ENCODE measurements around the gene CTSV.
"Not testable (repeated sequence)": the region's sequence is repeated elsewhere in the genome, so short reads cannot be mapped to it uniquely, and the experiment has no call there.

Gene CTSV

DNA sequence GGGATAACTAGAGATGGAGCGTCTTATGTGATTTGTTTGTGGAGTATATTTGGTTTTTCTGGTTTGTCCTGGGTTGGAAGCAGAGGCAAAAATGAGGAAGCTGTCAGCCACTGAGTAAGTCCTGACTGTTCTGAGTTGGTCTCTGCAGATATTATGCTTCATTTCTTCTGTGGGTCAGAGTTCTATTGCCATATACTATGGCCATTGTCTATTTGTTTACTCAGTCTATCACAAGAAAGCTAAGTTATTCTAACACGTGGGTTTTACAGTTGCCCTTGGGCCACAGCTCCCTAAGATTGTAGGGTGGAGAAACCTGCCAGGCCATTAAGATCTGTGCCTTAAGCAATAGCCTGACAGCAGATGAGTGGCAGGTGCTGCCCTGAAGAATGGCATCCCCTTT is 3.0 kb upstream of the CTSV start:
- DNase-seq (ENCODE audit: low read depth in 2 of 2) = no peak

DNA sequence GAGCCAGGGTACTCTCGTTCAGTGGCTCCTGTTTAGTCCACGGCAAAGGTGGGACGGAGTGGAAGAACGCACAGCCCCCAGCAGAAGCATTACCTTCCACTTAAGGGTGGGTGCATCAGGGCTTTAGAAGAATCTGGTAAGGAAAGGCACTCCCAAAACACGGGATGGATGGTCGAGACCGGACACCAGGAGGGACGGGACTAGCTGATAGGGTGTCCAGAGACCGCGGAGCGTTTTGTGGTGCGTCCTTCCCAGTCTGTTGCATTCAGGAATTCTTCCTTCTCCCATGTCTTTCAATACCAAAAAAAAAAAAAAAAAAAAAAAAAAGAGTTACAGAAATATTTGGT is 545 bp upstream of the CTSV start:
- DNase-seq (ENCODE audit: low read depth in 2 of 2) = no peak

DNA sequence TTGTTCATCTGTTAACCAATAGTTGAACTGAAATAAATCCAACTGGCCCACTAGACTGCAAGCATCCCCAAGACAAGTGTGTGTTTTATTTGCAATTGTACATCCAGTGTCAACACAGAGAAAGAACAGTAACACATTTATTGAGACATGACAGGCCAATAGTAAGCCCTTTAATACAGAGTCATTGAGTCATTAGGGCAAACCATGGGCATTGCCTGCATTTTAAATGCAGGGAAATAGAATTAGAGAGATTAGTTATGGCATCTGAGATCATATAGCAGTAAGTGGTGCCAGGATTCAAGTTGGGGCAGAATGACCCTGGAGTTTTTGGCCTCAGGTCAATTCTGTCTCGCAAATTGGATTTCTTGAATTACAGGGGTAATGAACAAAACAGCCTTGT is 15.4 kb downstream of the CTSV start:
- DNase-seq (ENCODE audit: low read depth in 2 of 2) = not testable (repeated sequence)

DNA sequence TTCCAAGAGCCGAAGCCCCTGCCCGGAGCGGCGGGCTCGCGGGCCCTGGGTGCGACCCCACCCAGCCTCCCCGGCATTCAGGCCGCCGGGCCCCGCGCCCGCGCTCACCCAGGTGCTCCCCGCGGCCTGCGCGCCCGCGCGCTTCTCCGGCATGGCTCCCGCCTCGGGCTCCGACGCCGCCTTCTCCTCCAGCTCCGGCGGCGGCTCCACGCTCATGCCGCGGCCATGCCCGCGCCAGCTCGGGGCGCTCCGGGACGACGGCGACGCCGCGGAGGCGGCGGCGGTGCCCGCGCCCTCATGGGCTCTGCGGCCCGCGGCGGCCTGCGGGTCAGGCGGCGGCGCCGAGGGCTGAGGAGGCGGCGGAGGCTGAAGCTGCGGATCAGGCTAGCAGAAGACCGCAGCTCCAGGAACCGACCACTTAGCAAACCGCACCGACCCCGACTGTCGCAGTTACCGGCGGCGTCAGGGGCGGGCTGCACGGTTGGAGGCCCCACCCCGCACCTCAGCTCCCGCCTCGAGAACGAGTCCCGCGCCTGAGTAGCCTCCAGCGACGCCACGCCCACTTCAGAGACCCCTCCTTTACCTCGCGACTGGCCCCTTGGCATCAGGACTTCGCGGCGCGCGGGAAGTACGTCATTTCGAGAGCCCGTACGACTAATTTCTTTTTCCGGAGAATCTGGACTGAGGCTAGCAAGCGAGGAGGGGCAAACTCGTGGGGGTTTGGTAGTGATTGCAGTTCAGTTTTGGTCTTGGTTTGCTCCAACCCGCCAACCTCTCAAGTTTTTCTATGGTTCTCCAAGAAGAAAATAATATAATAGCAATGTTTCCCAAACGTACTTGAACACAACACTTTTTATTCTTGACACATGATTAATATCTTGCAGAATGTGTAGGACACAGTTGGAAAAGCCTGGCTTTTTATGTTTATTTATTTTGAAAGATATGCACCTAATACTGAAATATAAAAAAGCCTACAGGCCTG is 25.5 kb downstream of the CTSV start:
- DNase-seq (ENCODE audit: low read depth in 2 of 2) = peak; percentile 56 to 68

DNA sequence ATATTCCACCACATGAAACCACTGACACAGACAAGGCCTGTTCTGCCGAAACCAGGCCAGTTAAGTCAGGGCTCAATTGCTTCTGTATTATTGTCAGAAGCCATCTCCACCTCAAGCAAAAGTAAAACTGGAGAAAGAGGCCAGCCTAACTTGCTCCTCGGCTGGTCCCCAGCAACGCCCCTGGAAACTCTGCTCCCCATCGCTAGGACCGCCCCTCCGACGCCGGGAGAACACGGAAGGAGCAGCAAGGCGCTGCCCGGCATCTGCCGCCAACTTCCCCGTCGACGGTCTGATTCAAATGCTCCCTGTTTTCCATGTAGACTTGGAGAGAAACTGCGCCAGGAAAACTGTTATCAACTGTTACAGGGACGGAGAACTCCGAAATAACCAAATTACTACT is 26.3 kb downstream of the CTSV start:
- not testable (repeated sequence) for DNase-seq (ENCODE audit: low read depth in 2 of 2)

DNA sequence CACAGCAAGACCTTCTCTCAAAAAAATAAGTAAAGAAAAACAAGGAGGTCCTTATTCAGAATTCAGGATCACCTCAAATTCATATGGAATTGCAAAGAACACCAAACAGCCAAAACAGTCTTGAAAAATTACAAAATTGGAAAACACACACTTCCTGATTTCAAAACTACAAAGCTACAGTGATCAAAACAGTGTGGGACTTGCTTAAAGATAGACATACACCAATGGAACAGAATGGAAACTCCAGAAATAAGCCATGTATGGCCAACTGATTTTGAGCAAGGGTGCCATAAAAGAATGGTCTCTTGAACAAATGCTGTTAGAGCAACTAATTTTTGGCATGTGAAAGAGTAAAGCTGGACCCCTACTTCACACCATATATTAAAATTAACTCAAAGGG is 36.7 kb downstream of the CTSV start:
- DNase-seq (ENCODE audit: low read depth in 2 of 2) = not testable (repeated sequence)

DNA sequence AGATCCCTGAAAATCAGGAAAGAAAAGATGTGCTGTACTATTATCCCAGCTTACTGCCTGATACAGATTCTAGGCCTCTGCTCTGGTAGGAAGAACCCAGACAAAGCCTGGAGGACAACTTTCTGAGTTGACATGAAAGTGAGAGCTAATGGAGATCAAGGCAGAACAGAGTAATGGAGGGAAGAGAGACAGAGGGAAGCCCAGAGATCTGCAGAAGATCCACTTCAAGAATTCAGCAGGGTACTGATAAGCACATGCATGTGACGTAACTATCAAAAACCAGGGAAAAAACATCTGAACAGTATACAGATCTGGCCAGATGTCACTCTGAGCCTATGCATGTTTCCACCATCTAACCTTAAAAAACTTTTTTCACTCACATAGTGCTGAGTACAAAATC is 37.6 kb downstream of the CTSV start:
- DNase-seq (ENCODE audit: low read depth in 2 of 2) = not testable (repeated sequence)

DNA sequence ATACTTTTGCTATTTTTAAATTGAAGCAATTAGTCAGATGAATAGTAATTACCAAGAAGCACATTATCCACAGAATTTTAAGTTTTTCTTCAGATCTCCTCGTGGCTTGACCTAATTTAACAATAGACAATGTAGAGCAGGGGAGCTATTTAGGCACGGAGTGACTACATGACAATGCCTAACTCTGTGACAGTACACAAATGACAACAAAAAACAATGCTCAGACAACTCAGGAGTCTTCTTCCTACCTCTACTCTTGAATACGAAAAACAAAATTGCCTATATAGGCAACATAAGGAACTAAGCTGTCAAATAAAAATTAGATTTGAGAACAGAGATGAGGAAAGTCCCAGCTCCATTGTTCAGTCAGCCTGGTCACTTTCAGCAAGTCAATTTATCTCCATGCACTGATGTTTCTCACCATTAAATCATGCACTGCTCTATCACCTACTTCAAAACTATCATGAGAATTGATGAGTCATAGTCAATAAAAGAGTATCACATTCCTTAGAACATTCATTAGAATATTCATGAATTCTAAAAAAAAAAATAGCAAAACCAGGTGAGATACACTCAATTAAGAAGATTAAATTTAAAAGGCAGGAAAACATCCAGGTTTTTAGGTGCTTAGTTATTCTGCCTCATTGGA is 38.7 kb downstream of the CTSV start:
- not testable (repeated sequence) for DNase-seq (ENCODE audit: low read depth in 2 of 2)

DNA sequence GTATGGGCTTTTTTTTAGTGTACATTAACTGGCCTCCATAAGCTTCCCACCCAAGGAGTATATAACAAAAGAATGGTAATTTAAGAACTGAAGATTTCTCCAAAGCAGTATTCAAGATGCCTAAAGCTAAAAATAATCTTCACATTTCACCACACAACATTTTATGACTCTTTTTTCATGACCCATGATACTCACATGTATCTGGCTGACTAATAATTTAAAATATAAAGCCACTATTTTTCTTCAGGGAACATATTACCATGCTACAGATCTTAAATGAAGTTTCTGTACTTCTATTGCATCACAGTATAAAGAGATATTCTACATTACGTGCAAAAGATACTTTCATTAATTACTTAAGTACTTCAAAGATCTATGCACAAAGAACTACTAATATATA is 39.2 kb downstream of the CTSV start:
- DNase-seq (ENCODE audit: low read depth in 2 of 2) = not testable (repeated sequence)

DNA sequence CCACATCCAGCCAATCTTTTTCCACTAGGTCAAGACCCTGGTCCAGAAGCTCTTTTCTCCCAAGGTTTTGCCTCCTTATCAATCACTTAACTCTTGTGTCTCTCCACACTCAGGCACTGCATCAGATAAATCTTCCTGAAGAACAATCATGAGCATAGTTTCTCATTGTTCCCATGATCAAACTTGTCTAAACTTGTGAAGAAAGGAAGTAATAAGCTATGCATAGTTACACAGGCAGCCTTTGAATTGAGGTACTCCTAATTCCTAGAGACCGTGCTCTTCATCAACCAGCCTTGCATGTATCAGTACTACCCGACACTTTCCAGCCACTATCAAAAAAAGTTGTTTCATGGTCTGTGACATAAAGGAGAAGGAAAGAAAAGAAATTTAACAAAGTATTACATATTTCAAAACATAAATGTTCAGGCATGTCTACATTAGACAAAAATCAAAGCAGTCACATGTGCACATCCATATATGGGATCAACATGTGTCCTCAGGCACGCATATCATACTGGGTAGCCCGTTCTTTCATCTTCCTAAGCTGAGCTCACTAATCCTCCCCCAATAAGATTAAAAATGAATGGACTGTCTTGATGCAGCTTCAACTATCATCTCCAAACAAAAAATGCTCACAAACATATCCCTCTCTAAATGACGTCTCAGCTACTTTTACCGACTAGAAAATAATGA is 41.8 kb downstream of the CTSV start:
- DNase-seq (ENCODE audit: low read depth in 2 of 2) = not testable (repeated sequence)

DNA sequence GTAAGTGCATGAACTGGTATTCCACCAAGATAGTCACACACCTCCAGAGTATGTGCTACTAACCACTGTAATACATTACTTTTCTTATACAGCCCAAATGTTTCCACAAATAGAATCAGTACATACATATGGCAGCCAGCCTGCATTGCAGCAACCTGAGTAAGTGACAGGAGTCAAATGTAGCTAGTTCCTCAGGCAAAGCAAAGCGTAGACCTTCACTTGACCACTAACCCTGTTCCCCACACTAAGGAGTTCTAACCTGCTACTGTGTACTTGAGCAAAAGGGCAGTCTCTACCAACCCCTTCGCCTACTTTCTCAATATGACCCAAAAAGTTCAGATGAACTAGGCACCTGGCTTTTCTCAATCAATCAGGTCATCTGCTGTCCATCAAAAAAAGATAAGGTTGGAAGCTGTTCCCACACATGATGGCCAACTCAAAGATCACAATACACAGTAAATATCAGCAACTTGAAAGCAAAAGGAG is 44.4 kb downstream of the CTSV start:
- DNase-seq (ENCODE audit: low read depth in 2 of 2) = not testable (repeated sequence)

DNA sequence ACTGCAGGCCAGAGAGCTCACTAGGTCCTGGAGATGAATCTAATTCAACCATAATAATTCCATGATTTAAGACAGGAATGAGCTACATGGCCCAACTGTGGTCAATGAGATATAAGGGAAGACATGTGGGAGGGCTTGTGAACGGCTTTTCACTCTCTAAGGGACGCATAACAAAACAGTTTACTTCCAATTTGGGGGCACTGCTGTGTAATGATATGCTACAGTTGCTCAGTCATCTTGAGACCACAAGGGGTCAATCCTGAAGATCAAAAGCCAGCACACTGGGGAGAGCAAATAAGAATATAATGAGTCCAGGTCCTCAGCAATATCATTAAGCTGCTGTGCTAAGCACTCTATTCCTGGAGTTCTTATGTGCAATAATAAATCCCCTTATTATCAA is 46.6 kb downstream of the CTSV start:
- DNase-seq (ENCODE audit: low read depth in 2 of 2) = not testable (repeated sequence)

DNA sequence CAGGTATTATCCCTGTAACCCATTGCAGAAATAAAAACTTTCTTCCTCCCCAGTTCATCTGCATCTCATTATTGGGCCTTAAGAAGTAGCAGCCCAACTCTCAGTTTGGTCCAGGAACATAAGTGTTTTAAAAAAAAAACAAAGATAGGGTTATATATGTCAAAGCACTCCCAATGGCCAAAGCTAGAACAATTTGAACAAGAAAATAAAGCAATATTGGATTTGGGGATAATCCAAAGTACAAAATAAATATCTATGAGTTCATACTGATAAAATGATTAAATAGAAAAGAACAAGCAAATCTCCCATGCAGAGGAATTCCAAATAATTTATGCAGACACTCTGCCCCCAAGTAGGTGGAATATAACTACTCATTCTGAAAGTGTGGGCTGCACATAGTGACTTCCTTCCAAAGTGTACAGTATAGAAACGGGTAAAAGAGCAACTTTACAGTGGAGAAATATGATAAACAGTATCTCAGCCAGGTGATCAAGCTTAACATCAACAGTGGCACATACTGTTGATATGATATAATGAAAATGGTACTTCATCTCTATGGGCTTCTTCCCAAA is 49.1 kb downstream of the CTSV start:
- not testable (repeated sequence) for DNase-seq (ENCODE audit: low read depth in 2 of 2)

DNA sequence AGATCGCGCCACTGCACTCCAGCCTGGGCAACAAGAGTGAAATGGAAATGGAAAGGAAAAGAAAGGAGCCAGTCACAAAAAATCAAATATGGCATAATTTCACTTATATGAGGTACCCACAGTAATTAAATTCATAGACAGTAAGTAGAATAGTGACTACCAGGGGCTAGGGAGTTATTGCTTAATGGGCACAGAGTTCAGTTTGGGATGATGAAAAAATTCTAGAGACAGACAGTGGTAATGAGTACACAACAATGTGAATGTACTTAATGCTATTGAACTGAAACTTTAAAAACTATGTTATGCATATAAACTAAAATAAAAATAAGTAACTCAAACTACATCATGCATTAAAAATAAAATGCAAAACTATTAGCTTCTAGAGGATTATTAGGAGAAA is 54.1 kb downstream of the CTSV start:
- DNase-seq (ENCODE audit: low read depth in 2 of 2) = not testable (repeated sequence)

DNA sequence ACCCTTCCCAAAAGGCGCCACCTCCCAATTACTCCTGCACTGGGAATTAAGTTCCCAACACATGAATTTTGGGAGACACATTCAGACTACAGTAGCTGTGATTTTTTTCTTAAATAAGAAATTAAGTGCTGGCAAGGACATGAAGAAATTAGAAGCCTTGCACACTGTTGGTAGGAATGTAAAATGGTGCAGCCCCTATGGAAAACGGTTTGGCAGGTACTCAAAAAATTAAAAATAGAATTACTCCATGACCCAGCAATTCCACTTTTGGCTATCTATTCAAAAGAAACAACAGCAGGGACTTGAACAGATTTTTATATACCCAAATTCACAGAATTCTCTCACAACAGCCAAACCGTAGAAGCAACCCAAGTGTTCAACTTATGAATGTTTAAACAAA is 54.8 kb downstream of the CTSV start:
- not testable (repeated sequence) for DNase-seq (ENCODE audit: low read depth in 2 of 2)

DNA sequence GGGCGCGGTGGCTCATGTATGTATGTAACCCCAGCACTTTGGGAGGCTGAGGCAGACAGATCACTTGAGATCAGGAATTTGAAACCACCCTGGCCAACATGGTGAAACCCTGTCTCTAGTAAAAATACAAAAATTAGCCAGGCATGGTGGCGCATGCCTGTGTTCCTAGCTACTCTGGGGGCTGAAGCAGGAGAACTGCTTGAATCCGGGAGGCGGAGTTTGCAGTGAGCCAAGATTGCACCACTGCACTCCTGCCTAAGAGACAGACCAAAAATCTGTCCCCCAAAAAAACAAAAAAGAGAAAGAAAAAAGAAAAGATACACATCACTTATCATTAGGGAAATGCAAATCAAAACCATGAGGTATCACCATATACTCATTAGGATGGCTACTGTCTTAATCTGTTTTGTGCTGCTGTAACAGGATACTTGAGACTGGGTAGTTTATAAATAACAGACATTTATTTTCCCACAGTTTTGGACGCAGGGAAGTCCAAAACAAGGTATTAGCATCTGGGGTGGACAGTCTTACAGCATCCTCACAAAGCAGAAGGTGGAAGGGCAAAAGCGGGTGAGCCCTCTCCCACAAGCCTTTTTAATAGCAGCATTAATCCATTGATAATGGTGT is 55.3 kb downstream of the CTSV start:
- DNase-seq (ENCODE audit: low read depth in 2 of 2) = not testable (repeated sequence)
